Body of pancreas (tissue), 4 donors: ENCODE measurements around the gene GAB2. TPM values are rescaled to one million over a fixed set of nuclear protein-coding genes. Genes with fewer than 3 reads are reported as not detected.

Experiments
- ATAC-seq: fragments of 150-250 bp; one replicate; pipeline ENCODE4 v1.9.1; 2016
- DNase-seq, 4 donors: peaks; one replicate each; pipeline ENCODE4 v3.0.0-alpha.2; 2019
- H3K27ac ChIP-seq, 4 donors: fragments of 200-600 bp; sonication (generic); 1 replicate in 3 of 4; 2 replicates in 1 of 4; pipeline versions ENCODE4 v1.5.1 to v1.6.1; 2016 to 2019; ENCODE audit warnings: mild to moderate bottlenecking in 1 of 4, mixed read lengths in 1 of 4, moderate library complexity in 1 of 4
- H3K27me3 ChIP-seq, 2 donors: fragments of 200-600 bp; sonication (generic); one replicate each; pipeline ENCODE4 v1.6.0; 2016; ENCODE audit warnings: mild to moderate bottlenecking in 1 of 2
- H3K36me3 ChIP-seq, 2 donors: fragments of 200-600 bp; sonication (generic); replicated peaks in 1 of 2; 2 replicates each; pipeline ENCODE4 v1.5.1; 2016; ENCODE audit warnings: low read depth in 2 of 2; ENCODE audit not compliant: insufficient read depth in 1 of 2
- H3K4me1 ChIP-seq: fragments of 200-600 bp; sonication (generic); one replicate; pipeline ENCODE4 v1.6.0; 2016
- H3K4me3 ChIP-seq, 2 donors: fragments of 200-600 bp; sonication (generic); 1 replicate in 1 of 2; 2 replicates in 1 of 2; pipeline ENCODE4 v1.5.1; 2016 to 2019
- H3K9me3 ChIP-seq, 3 donors: fragments of 200-600 bp; sonication (generic); 1 replicate in 2 of 3; 2 replicates in 1 of 3; pipeline ENCODE4 v1.5.1; 2016
- POLR2A ChIP-seq, 3 donors: fragments of 450-650 bp; IDR thresholded peaks; one replicate each; pipeline ENCODE4 v1.6.1; 2016; ENCODE audit warnings: antibody characterized with exemption in 3 of 3, mild to moderate bottlenecking in 2 of 3
- WGBS, 2 donors: methylation state at CpG; one replicate each; pipeline ENCODE4 v1.1.5; 2017; 5-methylcytosine and 5-hydroxymethylcytosine counted together
- intact Hi-C: fragments of 100-400 bp; cut with DNase I; formaldehyde crosslinking; loops from one replicate; pipeline ENCODE4 v1.15.1; 2023
- total RNA-seq, 2 donors: library from RNA; depleted of rRNA; stranded (reverse); fragments of >200 nt; gene quantifications; one replicate each; pipeline ENCODE4 v1.1.0, GENCODE V29; 2016
- TF ChIP-seq, protein P1 (sequence below), 7 experiments: fragments of 450-650 bp in 4 of 7; fragments of 200-600 bp in 3 of 7; sonication (generic) in 3 of 7; IDR thresholded peaks; one replicate each; pipeline ENCODE4 v1.5.1; 2016 to 2019; ENCODE audit warnings: antibody characterized with exemption in 7 of 7

GAB2 gene
- total RNA-seq, 2 donors from 2014 or later: 6.9 to 16.9 TPM

DNA sequence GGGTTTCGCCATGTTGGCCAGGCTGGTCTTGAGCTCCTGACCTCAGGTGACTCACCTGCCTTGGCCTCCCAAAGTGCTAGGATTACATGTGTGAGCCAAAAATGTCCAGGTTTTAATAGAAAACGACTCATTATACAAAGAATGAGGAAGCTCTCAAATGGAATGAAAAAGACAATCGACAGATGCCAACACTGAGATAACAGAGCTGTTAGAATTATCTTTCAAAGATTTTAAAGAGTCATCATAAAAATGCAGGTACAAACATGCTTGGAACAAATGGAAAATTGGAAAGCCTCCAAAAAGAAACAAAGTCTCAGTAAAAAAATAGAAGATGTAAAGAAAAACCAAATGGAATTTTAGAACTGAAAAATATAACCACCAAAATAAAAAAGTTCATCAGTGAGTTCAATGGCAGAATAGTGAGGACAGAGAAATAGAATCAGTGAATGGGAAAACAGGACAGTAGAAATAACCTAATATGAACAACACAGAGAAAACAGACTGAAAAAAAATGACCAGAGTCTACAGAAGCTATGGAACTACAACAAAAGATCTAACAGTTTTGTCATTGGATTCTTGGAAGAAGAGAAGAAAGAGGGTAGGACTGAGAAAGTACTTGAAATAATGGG is 10.9 kb downstream of the GAB2 start:
- 61 to 66% methylated on average over 3 of the region's 3 CpGs for WGBS, 2 donors

DNA sequence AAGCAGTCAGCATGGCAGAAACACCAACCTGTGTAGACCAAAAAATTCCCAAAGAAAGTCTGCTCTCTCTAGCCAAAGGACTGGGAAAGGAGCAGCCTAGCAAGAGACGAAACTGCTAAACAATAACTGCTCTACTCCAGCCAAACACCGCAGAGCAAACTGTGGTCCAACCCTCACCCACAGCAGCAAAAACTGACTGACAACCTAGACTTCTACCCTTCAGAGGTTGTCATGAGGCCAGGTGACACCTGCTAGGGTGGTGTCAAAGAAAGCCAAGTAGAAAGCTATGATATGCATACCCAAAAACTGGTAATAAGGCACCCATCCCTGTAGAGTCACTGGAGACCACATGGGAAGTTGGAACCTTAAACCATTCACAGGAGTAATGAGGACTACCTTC is 11.8 kb downstream of the GAB2 start:
- Histone ChIP-seq H3K27me3 (no peaks in the 10 kb centered on the region), H3K27ac (no peak overlapping the region), H3K4me1 (no peaks in the 10 kb centered on the region), H3K36me3 (no peaks in the 10 kb centered on the region), H3K9me3 (no peaks in the 10 kb centered on the region), H3K4me3 (no peak overlapping the region)
- no peak for TF ChIP-seq POLR2A (IDR thresholded peaks at IDR 0.05)
- TF ChIP-seq, protein P1, sequence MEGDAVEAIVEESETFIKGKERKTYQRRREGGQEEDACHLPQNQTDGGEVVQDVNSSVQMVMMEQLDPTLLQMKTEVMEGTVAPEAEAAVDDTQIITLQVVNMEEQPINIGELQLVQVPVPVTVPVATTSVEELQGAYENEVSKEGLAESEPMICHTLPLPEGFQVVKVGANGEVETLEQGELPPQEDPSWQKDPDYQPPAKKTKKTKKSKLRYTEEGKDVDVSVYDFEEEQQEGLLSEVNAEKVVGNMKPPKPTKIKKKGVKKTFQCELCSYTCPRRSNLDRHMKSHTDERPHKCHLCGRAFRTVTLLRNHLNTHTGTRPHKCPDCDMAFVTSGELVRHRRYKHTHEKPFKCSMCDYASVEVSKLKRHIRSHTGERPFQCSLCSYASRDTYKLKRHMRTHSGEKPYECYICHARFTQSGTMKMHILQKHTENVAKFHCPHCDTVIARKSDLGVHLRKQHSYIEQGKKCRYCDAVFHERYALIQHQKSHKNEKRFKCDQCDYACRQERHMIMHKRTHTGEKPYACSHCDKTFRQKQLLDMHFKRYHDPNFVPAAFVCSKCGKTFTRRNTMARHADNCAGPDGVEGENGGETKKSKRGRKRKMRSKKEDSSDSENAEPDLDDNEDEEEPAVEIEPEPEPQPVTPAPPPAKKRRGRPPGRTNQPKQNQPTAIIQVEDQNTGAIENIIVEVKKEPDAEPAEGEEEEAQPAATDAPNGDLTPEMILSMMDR (IDR thresholded peaks at IDR 0.05): no peak
- DNase-seq: no peak
- ATAC-seq: no peak
- intact Hi-C loops: no loop called here
- WGBS, 2 donors: 63 to 100% methylated on average over 2 of the region's 2 CpGs

More for the DNA sequence above, 10.9 kb downstream of the GAB2 start:
- TF ChIP-seq, protein P1 (IDR thresholded peaks at IDR 0.05): no peak
- TF ChIP-seq POLR2A (IDR thresholded peaks at IDR 0.05): no peak
- DNase-seq (no peak), ATAC-seq (no peak)
- Histone ChIP-seq H3K27me3 (no peaks in the 10 kb centered on the region), H3K9me3 (no peaks in the 10 kb centered on the region), H3K36me3 (no peaks in the 10 kb centered on the region), H3K4me1 (no peaks in the 10 kb centered on the region), H3K27ac (no peak overlapping the region), H3K4me3 (no peak overlapping the region)
- intact Hi-C loops: no loop called here

DNA sequence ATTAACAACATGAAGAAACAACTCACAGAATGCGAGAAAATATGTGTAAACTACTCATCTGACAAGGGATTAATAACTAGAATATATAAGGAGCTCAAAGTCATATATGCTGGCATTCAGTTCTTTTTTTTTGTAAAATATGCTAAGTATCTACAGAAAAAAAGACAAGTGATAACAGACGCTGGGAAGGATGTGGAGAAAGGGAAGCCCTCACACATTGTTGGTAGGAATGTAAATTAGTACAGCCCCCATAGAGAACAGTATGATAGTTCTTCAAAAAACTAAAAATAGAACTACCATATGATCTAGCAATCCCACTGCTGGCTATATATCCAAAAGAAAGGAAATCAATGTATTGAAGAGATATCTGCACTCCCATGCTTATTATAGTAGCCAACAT is 13.8 kb downstream of the GAB2 start:
- no peak for DNase-seq
- intact Hi-C loops: no loop called here
- H3K4me1 ChIP-seq: no peaks in the 10 kb centered on the region
- no peak for ATAC-seq
- H3K36me3 ChIP-seq: no peaks in the 10 kb centered on the region
- no peak for TF ChIP-seq POLR2A (IDR thresholded peaks at IDR 0.05)
- TF ChIP-seq, protein P1 (IDR thresholded peaks at IDR 0.05): no peak
- no peaks in the 10 kb centered on the region for H3K9me3 ChIP-seq
- WGBS, 2 donors: 75 to 81% methylated on average over 2 of the region's 2 CpGs
- H3K27me3 ChIP-seq: no peaks in the 10 kb centered on the region
- H3K27ac ChIP-seq: no peak overlapping the region
- no peak overlapping the region for H3K4me3 ChIP-seq

DNA sequence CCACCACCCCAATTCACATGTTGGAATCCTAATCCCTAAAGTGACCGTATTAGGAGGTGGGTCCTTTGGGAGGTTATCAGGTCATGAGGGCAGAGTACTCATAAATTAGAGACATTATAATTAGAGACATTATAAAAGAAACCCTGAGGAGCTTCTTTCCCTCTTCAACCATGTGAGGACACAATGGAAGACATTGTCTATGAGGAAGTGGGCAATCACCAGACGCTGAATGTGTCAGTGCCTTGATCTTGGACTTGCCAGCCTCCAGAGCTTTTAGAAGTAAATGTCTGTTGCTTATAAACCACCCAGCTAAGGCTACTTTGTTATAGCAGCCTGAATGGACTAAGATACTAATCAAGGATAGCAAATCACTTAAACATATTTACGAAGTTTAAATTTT is 14.8 kb downstream of the GAB2 start:
- Histone ChIP-seq H3K36me3 (no peaks in the 10 kb centered on the region), H3K9me3 (no peaks in the 10 kb centered on the region), H3K27me3 (no peaks in the 10 kb centered on the region), H3K4me3 (no peak overlapping the region), H3K27ac (no peak overlapping the region), H3K4me1 (no peaks in the 10 kb centered on the region)
- ATAC-seq: no peak
- intact Hi-C loops: no loop called here
- TF ChIP-seq, protein P1 (IDR thresholded peaks at IDR 0.05): no peak
- no peak for TF ChIP-seq POLR2A (IDR thresholded peaks at IDR 0.05)
- DNase-seq: no peak
- 93 to 97% methylated on average over 3 of the region's 3 CpGs for WGBS, 2 donors

DNA sequence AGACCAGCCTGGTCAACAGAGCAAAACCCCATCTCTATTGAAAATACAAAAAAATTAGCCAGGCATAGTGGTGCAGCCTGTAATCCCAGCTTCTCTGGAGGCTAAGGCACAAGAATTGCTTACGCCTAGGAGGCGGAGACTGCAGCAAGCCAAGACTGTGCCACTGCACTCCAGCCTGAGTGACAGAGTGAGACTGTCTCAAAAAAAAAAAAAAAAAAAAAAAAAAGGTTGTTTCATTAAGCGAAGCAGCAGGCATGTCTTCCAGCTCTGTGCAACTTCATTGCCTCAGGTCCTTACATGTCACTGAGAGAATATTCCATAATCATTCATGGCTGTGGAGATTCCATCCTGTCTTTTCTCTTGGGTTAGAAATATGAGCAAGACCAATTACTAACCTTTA is 16.9 kb downstream of the GAB2 start:
- intact Hi-C loops: no loop called here
- no peak for DNase-seq
- Histone ChIP-seq H3K27me3 (no peaks in the 10 kb centered on the region), H3K4me3 (no peak overlapping the region), H3K9me3 (no peaks in the 10 kb centered on the region), H3K4me1 (no peaks in the 10 kb centered on the region), H3K36me3 (no peaks in the 10 kb centered on the region), H3K27ac (no peak overlapping the region)
- no peak for ATAC-seq
- TF ChIP-seq, protein P1 (IDR thresholded peaks at IDR 0.05): no peak
- no peak for TF ChIP-seq POLR2A (IDR thresholded peaks at IDR 0.05)
- WGBS, 2 donors: 87 to 96% methylated on average over 3 of the region's 3 CpGs
